CD14-positive monocyte (primary cell): Measurements from ENCODE around the gene SMYD3. TPM values are rescaled to one million over a fixed set of nuclear protein-coding genes. Genes with fewer than 3 reads are reported as not detected.

Source experiments
- DNase-seq, 3 donors: peaks; one replicate each; pipeline ENCODE4 v3.0.0-alpha.2; 2011 to 2022
- H2AFZ ChIP-seq: 2 replicates; pipeline ENCODE4 v1.6.0; 2012; ENCODE audit warnings: mild to moderate bottlenecking, low read depth, low read length, inconsistent platforms; ENCODE audit not compliant: insufficient read depth, poor library complexity, severe bottlenecking
- H3K27ac ChIP-seq, 2 donors: 1 replicate in 1 of 2; 2 replicates in 1 of 2; pipeline ENCODE4 v1.5.1; 2012 to 2013; ENCODE audit warnings: low read length in 2 of 2, control low read depth in 1 of 2, inconsistent platforms in 1 of 2, low read depth in 1 of 2, mild to moderate bottlenecking in 1 of 2
- H3K27me3 ChIP-seq, 2 donors: one replicate each; pipeline versions ENCODE4 v1.6.0 to v1.6.1; 2011 to 2013; ENCODE audit warnings: low read length in 2 of 2; ENCODE audit not compliant: control insufficient read depth in 2 of 2, insufficient read depth in 2 of 2
- H3K36me3 ChIP-seq, 2 donors: replicated peaks in 1 of 2; 1 replicate in 1 of 2; 2 replicates in 1 of 2; pipeline versions ENCODE4 v1.5.1 to v1.6.1; 2012 to 2013; ENCODE audit warnings: low read length in 2 of 2, control low read depth in 1 of 2, inconsistent platforms in 1 of 2, mild to moderate bottlenecking in 1 of 2; ENCODE audit not compliant: insufficient read depth in 2 of 2, control insufficient read depth in 1 of 2
- H3K4me1 ChIP-seq, 2 donors: 1 replicate in 1 of 2; 2 replicates in 1 of 2; pipeline versions ENCODE4 v1.5.1 to v1.6.1; 2012 to 2013; ENCODE audit warnings: low read length in 2 of 2, control low read depth in 1 of 2, inconsistent platforms in 1 of 2, mild to moderate bottlenecking in 1 of 2, moderate library complexity in 1 of 2; ENCODE audit not compliant: insufficient read depth in 2 of 2, control insufficient read depth in 1 of 2
- H3K4me2 ChIP-seq: replicated peaks from 2 replicates; pipeline ENCODE3; 2012; ENCODE audit warnings: low read length, moderate library complexity, mild to moderate bottlenecking; ENCODE audit not compliant: poor library complexity, severe bottlenecking; ENCODE audit errors: extremely low read depth
- H3K4me3 ChIP-seq, 3 experiments: fragments of 200-600 bp in 1 of 3; sonication (generic) in 1 of 3; replicated peaks in 1 of 3; 1 replicate in 2 of 3; 2 replicates in 1 of 3; pipeline ENCODE4 v1.5.1; 2011 to 2013; ENCODE audit warnings: low read length in 3 of 3, mild to moderate bottlenecking in 3 of 3, control low read depth in 2 of 3, low read depth in 2 of 3, inconsistent platforms in 1 of 3, moderate library complexity in 1 of 3
- H3K79me2 ChIP-seq: 2 replicates; pipeline ENCODE4 v1.6.0; 2012; ENCODE audit warnings: mild to moderate bottlenecking, control low read depth, inconsistent platforms, low read length, moderate library complexity; ENCODE audit not compliant: insufficient read depth
- H3K9ac ChIP-seq: 2 replicates; pipeline ENCODE4 v1.6.0; 2017; ENCODE audit warnings: low read length, mild to moderate bottlenecking; ENCODE audit not compliant: insufficient read depth, poor library complexity, severe bottlenecking
- H3K9me3 ChIP-seq, 2 donors: replicated peaks in 1 of 2; 1 replicate in 1 of 2; 2 replicates in 1 of 2; pipeline versions ENCODE4 v1.5.1 to v1.6.1; 2012 to 2013; ENCODE audit warnings: low read length in 2 of 2, control low read depth in 1 of 2; ENCODE audit not compliant: control insufficient read depth in 1 of 2, insufficient read depth in 1 of 2
- H4K20me1 ChIP-seq: 2 replicates; pipeline ENCODE4 v1.6.0; 2012; ENCODE audit warnings: mild to moderate bottlenecking, low read length, control low read depth, moderate library complexity; ENCODE audit not compliant: insufficient read depth
- H3K27ac Mint-ChIP-seq, 7 donors: one replicate each; pipeline ENCODE4 v1.8.0; 2020; ENCODE audit warnings: mild to moderate bottlenecking in 7 of 7, mixed read lengths in 7 of 7, moderate library complexity in 6 of 7, inconsistent platforms in 2 of 7
- H3K27me3 Mint-ChIP-seq, 3 donors: one replicate each; pipeline ENCODE4 v1.8.0; 2021 to 2022; ENCODE audit warnings: low read depth in 3 of 3, mild to moderate bottlenecking in 3 of 3, mixed read lengths in 3 of 3, moderate library complexity in 3 of 3, inconsistent platforms in 1 of 3
- H3K36me3 Mint-ChIP-seq, 2 donors: one replicate each; pipeline ENCODE4 v1.8.0; 2020; ENCODE audit warnings: mixed read lengths in 2 of 2, inconsistent platforms in 1 of 2, mild to moderate bottlenecking in 1 of 2
- H3K4me1 Mint-ChIP-seq: one replicate; pipeline ENCODE4 v1.8.0; 2020; ENCODE audit warnings: mild to moderate bottlenecking, mixed read lengths
- H3K4me3 Mint-ChIP-seq, 2 donors: one replicate each; pipeline ENCODE4 v1.8.0; 2020; ENCODE audit warnings: mild to moderate bottlenecking in 2 of 2, mixed read lengths in 2 of 2, moderate library complexity in 1 of 2
- H3K9me3 Mint-ChIP-seq, 7 donors: one replicate each; pipeline ENCODE4 v1.8.0; 2020 to 2022; ENCODE audit warnings: mixed read lengths in 7 of 7, mild to moderate bottlenecking in 6 of 7, moderate library complexity in 6 of 7, inconsistent platforms in 2 of 7
- CTCF ChIP-seq: fragments of 200-600 bp; IDR thresholded peaks from one replicate; pipeline ENCODE4 v1.8.0; 2022; ENCODE audit warnings: antibody characterized with exemption, mild to moderate bottlenecking
- WGBS: methylation state at CpG from one replicate; pipeline ENCODE4 v1.1.5; 2013; ENCODE audit warnings: missing lambda C conversion rate; ENCODE audit not compliant: insufficient coverage; 5-methylcytosine and 5-hydroxymethylcytosine counted together
- intact Hi-C, 2 donors: fragments of 100-400 bp; cut with micrococcal nuclease; formaldehyde crosslinking; loops; one replicate each; pipeline versions ENCODE4 v1.15.0 to v1.15.1; 2023
- polyA plus RNA-seq, 3 donors: library from polyadenylated mRNA; depleted of rRNA in 1 of 3; unstranded in 2 of 3; stranded (reverse) in 1 of 3; fragments of 300-500 nt in 2 of 3; fragments of >200 nt in 1 of 3; fragmentation: Illumina TruSeq in 2 of 3; gene quantifications; 1 replicate in 2 of 3; 2 replicates in 1 of 3; pipeline ENCODE4 v1.2.3, GENCODE V29; 2012 to 2021

The SMYD3 gene
- polyA plus RNA-seq, 3 donors, result 2.7 to 8.4 (median 4.0) TPM

DNA sequence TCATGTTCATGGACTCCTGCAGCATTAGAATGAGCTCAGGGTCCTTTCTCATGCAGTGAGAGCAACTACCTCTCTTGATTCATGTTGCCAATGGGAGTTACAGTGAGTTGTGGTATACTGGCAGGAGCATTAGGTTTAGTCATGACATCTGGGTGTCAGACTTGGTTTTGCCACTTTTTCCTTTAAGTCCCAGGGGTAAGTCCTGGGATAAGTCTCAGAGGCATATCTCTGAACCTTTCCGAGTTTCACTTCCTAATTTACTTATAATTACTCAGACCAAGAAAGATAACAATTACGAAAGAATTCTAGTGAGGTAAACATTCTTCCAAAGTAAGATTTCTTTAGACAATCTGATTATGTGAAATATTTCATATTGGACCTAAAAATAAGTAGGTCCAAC lies 606.0 kb downstream of the SMYD3 start:
- H3K27me3 Mint-ChIP-seq, result peaks cover 0 to 2% (median 0%) of the 10 kb centered on the region in 3 donors
- Histone ChIP-seq H3K4me3 (no peak overlapping the region), H3K79me2 (no peaks in the 10 kb centered on the region), H3K36me3 (no peaks in the 10 kb centered on the region), H3K27ac (no peak overlapping the region), H3K9me3 (peaks cover 0 to 5% of the 10 kb centered on the region in 2 donors), H4K20me1 (no peaks in the 10 kb centered on the region), H3K9ac (no peak overlapping the region), H3K4me1 (no peaks in the 10 kb centered on the region), H3K4me2 (no peak overlapping the region), H2AFZ (no peak overlapping the region), H3K27me3 (no peaks in the 10 kb centered on the region)
- H3K27ac Mint-ChIP-seq, result no peak overlapping the region
- no peak for DNase-seq
- no CpG with 5 or more reads among the region's 2 CpGs for WGBS
- H3K9me3 Mint-ChIP-seq, result peaks cover 0 to 2% (median 0%) of the 10 kb centered on the region in 7 donors
- no peak overlapping the region for H3K4me3 Mint-ChIP-seq
- intact Hi-C loops, result no loop called here
- TF ChIP-seq CTCF, result no peak
- peaks cover 13% of the 10 kb centered on the region for H3K4me1 Mint-ChIP-seq
- peaks cover 0 to 6% of the 10 kb centered on the region in 2 donors for H3K36me3 Mint-ChIP-seq

DNA sequence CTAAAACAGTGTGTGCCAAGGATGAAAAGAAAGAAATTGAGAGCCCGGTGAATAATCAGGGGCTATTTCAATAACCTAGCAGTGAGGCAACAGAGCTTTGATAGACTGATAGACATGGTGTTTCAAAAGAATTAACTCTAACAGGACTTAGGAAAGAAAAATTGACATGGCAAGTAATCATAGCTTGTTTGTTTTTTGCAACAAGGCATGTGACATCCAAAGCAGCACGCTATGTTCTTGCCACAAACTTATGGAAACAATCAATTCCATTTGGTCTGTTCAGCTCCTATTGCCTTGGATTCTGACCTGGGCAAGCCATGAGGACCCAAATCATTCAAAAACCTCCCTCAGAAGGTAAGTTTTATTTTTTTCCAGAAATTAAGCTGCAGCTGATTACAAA lies 608.5 kb downstream of the SMYD3 start:
- Histone ChIP-seq H3K9ac (no peak overlapping the region), H3K79me2 (no peaks in the 10 kb centered on the region), H3K4me3 (no peak overlapping the region), H3K27ac (no peak overlapping the region), H3K36me3 (no peaks in the 10 kb centered on the region), H4K20me1 (no peaks in the 10 kb centered on the region), H3K4me1 (no peaks in the 10 kb centered on the region), H3K27me3 (no peaks in the 10 kb centered on the region), H3K9me3 (peaks cover 0 to 4% of the 10 kb centered on the region in 2 donors), H2AFZ (no peak overlapping the region), H3K4me2 (no peak overlapping the region)
- Mint-ChIP-seq H3K9me3 (peaks cover 4 to 10% (median 6%) of the 10 kb centered on the region in 7 donors), H3K27ac (no peak overlapping the region), H3K4me3 (no peak overlapping the region), H3K4me1 (peaks cover 13% of the 10 kb centered on the region), H3K27me3 (peaks cover 0 to 2% (median 0%) of the 10 kb centered on the region in 3 donors), H3K36me3 (peaks cover 0 to 5% of the 10 kb centered on the region in 2 donors)
- no peak for TF ChIP-seq CTCF
- intact Hi-C loops, result no loop called here
- no CpG with 5 or more reads among the region's 2 CpGs for WGBS
- DNase-seq, result no peak
